ENCODE data around the gene ZNF791. TPM values are rescaled to one million over a fixed set of nuclear protein-coding genes. Genes with fewer than 3 reads are reported as not detected.
A peak's percentile ranks its signal among the peaks of the same experiment; 100 is the strongest.
"Not testable (repeated sequence)": the region's sequence is repeated elsewhere in the genome, so short reads cannot be mapped to it uniquely, and the experiment has no call there.

Gene ZNF791
- polyA plus RNA-seq (2012; ENCODE audit: missing spikeins) = 14.6 TPM

DNA sequence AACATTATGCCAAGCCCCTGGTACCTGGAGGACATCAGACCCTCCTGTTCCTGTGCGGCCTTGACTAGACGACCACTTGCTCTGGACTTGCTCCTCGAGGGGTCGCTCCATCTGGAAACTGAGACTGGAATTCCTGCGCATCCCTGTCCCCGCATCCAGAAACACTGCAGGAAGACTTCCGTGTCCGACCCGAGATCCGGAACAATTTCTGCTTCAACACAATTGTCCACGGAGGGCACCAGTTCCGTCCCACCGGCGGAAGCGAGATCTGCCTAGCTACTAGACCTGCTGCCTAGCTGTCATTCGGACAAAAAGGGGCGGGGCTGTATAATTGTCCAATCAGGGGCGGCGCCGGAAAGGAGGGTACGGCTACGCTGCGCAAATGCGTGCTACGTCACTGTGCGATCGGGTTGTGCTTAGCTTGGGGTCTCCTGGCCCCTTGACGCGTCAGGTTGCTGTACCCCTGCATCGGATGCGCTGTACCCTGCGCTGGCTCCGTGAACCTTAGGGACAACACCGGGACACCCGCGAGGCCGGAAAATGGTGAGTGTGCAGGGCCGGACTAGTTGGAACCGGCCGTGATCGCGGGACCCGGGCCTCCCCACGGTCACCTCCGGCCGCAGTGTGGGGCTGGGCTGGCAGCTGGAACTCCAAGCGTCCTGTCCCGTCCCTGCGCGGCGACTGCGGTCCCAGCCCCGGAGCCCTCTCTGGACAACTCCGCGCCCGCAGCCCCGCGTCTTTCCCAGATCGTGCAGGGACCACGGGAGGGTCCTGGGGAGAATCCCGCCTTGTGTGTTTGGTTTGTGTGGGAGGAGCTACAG lies at the start of gene ZNF791, which contains the start of gene ZNF490:
ZNF791 (plus strand) TSS at position 381 of the 821 bp plus-strand sequence; CDS start at position 541, 160 bp downstream.
ZNF490 (minus strand) TSS at position 274 of the 821 bp plus-strand sequence; CDS start at position 141, 133 bp downstream.
- DNase-seq (ENCODE audit: insufficient read length) (peak; percentile 85), FAIRE-seq (peak; percentile 99)
- TF ChIP-seq POLR2A (IDR thresholded peaks at IDR 0.05; ENCODE audit: low read depth, low read length) (peak; percentile 94), TAF1 (IDR thresholded peaks at IDR 0.05; ENCODE audit: borderline replicate concordance, low read depth, low read length) (peak; percentile 80), POLR2AphosphoS5 (IDR thresholded peaks at IDR 0.05; ENCODE audit: low read depth, low read length) (peak; percentile 92)

DNA sequence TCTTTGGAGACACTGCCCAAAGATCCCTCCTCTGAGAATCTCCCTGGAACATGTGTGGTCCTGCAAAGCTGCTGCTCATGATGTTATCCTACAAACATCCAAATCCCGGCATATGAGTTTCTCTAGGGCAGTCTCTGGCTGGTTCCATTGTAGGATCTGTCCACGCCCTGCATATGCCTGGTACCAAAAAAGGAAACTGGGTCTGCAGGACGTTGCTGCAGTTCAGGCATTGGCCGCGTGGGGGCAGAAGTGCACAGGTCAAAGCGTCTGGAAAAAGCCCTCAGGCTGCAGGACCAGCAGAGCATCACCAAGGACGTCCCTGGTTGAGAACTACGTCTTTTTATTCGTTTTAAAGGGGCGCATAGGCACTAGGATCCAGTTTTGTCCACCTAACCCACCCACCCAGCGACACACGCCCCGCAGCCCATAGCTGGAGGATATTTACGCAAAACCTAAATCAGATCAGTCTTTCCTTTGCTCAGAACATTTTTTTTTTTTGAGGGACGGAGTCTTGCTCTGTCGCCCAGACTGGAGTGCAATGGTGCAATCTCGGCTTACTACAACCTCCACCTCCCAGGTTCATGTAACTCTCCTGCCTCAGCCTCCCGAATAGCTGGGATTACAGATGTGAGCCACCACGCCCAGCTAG lies 46.6 kb upstream of the ZNF791 start:
- peak; percentile 88 for FAIRE-seq
- DNase-seq (ENCODE audit: insufficient read length) = peak; percentile 86
- no peak for TF ChIP-seq POLR2A (IDR thresholded peaks at IDR 0.05; ENCODE audit: low read depth, low read length)
- TF ChIP-seq TAF1 (IDR thresholded peaks at IDR 0.05; ENCODE audit: borderline replicate concordance, low read depth, low read length) = no peak
- TF ChIP-seq POLR2AphosphoS5 (IDR thresholded peaks at IDR 0.05; ENCODE audit: low read depth, low read length) = no peak

DNA sequence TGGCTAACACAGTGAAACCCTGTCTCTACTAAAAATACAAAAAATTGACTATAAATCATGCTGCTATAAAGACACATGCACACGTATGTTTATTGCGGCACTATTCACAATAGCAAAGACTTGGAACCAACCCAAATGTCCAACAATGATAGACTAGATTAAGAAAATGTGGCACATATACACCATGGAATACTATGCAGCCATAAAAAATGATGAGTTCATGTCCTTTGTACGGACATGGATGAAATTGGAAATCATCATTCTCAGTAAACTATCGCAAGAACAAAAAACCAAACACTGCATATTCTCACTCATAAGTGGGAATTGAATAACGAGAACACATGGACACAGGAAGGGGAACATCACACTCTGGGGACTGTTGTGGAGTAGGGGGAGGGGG lies 44.3 kb upstream of the ZNF791 start:
- DNase-seq (ENCODE audit: insufficient read length); FAIRE-seq: not testable (repeated sequence)

DNA sequence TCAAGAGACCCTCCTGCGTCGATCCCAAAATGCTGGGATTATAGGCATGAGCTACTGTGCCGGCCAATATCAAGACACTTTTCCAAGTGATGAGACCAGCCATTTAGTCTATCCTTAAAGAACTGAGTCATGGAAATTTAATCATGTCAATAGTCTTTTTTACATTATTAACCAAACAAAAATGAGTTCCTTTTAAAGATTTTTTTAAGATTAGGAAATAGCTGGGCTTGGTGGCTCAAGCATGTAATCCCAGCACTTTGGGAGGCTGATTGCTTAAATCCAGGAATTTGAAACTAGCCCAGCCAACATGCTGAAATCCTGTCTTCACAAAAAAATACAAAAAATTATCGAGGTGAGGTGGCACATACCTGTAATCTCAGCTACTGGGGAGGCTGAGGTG lies 42.8 kb upstream of the ZNF791 start:
- no peak for TF ChIP-seq POLR2A (IDR thresholded peaks at IDR 0.05; ENCODE audit: low read depth, low read length)
- no peak for TF ChIP-seq TAF1 (IDR thresholded peaks at IDR 0.05; ENCODE audit: borderline replicate concordance, low read depth, low read length)
- no peak for TF ChIP-seq POLR2AphosphoS5 (IDR thresholded peaks at IDR 0.05; ENCODE audit: low read depth, low read length)
- FAIRE-seq = no peak

DNA sequence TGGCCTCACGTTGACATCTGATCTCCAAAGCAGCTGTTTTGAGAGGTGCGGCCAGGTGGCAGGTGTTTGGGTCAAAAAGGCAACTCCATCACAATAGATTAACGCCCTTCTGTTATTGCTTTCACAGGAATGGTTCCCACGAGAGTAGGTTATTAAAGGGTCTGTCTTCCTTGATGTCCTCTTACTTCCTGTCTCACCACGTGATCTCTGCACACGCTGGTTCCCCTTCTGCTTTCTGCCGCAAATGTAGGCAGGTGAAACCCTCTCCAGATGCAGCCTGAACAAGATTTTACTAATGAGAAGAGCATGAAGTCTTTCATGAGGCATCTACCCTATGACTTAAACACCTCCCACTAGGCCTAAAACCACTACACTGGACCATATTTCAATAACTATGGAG lies 36.7 kb upstream of the ZNF791 start:
- TF ChIP-seq POLR2A (IDR thresholded peaks at IDR 0.05; ENCODE audit: low read depth, low read length) (no peak), TAF1 (IDR thresholded peaks at IDR 0.05; ENCODE audit: borderline replicate concordance, low read depth, low read length) (no peak), POLR2AphosphoS5 (IDR thresholded peaks at IDR 0.05; ENCODE audit: low read depth, low read length) (no peak)
- FAIRE-seq (peak; percentile 90), DNase-seq (ENCODE audit: insufficient read length) (no peak)

More for the DNA sequence above, 42.8 kb upstream of the ZNF791 start:
- no peak for DNase-seq (ENCODE audit: insufficient read length)

DNA sequence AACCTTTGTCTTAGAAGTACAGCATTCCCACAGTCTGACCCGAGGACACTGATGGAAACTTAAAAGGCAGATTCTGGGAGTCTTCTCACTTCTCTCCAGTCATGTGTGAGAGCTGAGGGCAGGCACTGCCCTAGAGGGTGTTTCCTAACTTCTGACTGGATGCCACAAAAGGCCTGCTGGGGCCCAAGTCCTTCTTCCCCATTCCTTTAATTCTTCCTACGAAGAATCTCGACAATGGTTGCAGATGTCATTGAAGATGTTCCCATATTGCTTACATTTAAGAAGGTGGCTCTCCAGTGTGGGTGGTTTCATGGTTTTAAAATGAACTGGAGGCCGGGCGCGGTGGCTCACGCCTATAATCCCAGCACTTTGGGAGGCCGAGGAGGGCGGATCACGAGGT lies 32.1 kb upstream of the ZNF791 start:
- no peak for DNase-seq (ENCODE audit: insufficient read length)
- no peak for FAIRE-seq
- TF ChIP-seq TAF1 (IDR thresholded peaks at IDR 0.05; ENCODE audit: borderline replicate concordance, low read depth, low read length) = no peak
- TF ChIP-seq POLR2A (IDR thresholded peaks at IDR 0.05; ENCODE audit: low read depth, low read length) = no peak
- no peak for TF ChIP-seq POLR2AphosphoS5 (IDR thresholded peaks at IDR 0.05; ENCODE audit: low read depth, low read length)

DNA sequence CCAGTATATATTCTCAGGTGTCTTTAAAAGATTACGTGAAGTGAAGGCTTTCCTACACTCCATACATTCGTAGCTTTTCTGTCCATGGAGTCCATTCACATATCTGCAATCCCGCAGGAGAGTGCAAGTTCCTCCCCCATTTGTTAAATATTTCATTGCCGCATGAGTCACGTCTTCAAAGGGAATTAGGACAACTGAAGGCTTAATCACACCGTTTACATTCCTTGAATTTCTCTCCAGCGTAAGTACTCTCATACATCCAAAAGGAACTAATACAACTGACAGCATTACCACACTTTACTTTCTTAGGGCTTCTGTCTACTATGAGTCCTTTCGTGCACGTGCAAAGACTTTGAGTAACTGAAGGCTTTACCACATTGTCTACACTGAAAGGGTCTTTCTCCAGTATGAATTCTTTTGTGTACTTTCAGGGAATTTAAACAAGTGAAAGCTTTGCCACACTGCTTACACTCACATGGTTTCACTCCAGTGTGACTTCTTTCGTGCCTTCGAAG lies 30.5 kb upstream of the ZNF791 start:
- TF ChIP-seq TAF1 (IDR thresholded peaks at IDR 0.05; ENCODE audit: borderline replicate concordance, low read depth, low read length) = no peak
- TF ChIP-seq POLR2AphosphoS5 (IDR thresholded peaks at IDR 0.05; ENCODE audit: low read depth, low read length) = no peak
- peak; percentile 54 for FAIRE-seq

DNA sequence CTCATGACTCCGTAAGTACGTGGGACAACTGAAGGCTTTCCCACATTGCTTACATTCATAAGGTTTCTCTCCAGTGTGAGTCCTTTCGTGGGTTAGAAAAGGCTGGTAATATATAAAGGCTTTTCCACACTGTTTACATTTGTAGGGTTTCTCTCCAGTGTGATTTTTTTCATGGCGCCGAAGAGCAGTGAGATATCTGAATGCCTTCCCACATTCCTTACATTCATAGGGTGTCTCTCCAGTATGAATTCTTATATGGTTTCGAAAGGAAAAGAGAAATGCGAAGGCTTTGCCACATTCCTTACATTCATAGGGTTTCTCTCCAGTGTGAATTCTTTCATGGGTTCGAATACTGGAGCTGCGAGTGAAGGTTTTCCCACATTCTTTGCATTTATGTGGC lies 29.6 kb upstream of the ZNF791 start:
- FAIRE-seq = no peak
- DNase-seq (ENCODE audit: insufficient read length) = no peak
- TF ChIP-seq POLR2A (IDR thresholded peaks at IDR 0.05; ENCODE audit: low read depth, low read length) (no peak), TAF1 (IDR thresholded peaks at IDR 0.05; ENCODE audit: borderline replicate concordance, low read depth, low read length) (no peak), POLR2AphosphoS5 (IDR thresholded peaks at IDR 0.05; ENCODE audit: low read depth, low read length) (no peak)

More for the DNA sequence above, 30.5 kb upstream of the ZNF791 start:
- no peak for DNase-seq (ENCODE audit: insufficient read length)

DNA sequence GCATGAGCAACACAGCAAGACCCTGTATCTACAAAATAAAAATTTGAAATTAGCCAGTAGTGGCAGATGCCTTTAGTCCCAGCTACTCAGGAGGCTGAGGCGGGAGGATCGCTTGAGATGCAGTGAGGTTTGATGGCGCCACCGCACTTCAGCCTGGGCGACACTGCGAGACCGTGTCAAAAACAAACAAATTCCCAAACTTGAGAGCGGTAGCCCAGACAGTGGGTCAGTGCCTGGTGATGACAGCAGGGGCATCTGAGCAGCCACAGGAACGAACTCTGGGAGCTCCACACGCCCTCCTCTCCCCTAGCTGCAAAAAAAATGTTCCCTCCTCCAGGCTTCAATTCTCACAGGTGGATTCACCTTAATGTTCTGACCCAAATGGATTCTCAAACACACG lies 14.2 kb upstream of the ZNF791 start:
- no peak for FAIRE-seq
- no peak for DNase-seq (ENCODE audit: insufficient read length)
- no peak for TF ChIP-seq POLR2A (IDR thresholded peaks at IDR 0.05; ENCODE audit: low read depth, low read length)

DNA sequence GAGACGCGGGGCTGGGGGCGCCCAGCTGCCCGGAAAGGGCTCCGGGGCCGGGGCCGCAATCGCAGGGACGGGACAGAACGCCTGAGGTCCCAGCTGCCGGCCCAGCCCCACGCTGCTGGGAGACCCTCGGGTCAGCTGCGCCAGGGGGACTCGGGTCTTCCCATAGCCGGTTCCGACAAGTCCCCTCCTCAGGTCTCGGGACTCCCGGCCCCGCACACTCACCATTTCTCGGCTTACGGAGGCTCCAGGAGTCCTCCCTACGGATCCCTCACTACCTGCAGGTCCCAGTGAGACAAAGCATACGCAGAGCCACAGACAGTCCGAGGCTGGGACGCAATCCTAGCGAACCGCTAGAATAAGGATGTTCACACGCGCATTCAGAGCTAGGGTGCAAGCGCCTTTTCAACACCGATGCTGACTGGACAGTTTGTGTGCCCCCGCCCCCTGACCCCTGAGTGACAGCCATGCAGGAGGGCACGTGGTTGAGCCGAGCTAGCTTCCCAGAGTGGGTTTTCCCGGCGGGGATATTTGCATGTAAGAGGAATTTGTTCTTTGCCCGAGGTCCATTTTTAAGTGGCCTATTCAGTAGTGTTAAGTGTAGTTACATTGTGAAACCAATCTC lies 13.7 kb upstream of the ZNF791 start:
- no peak for DNase-seq (ENCODE audit: insufficient read length)
- TF ChIP-seq POLR2A (IDR thresholded peaks at IDR 0.05; ENCODE audit: low read depth, low read length) = no peak
- TF ChIP-seq TAF1 (IDR thresholded peaks at IDR 0.05; ENCODE audit: borderline replicate concordance, low read depth, low read length) = no peak
- TF ChIP-seq POLR2AphosphoS5 (IDR thresholded peaks at IDR 0.05; ENCODE audit: low read depth, low read length) = no peak

DNA sequence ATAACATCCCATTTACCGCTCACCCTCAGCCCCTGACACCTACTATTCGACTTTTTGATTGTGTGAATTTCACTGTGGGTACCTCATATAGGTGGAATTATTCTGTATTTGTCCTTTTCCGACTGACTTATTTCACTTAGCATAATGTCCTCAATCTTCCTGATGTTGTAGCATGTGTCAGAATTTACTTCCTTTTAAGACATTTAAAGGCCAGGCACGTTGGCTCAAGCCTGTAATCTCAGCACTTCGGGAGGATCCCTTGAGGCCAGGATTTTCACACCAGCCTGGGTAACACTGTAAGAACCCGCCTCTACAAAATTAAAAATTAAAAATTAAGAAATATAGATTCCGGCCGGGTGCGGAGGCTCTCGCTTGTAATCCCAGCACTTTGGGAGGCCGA lies 13.1 kb upstream of the ZNF791 start:
- no peak for TF ChIP-seq POLR2A (IDR thresholded peaks at IDR 0.05; ENCODE audit: low read depth, low read length)
- no peak for TF ChIP-seq POLR2AphosphoS5 (IDR thresholded peaks at IDR 0.05; ENCODE audit: low read depth, low read length)
- DNase-seq (ENCODE audit: insufficient read length) = no peak
- FAIRE-seq = no peak

More for the DNA sequence above, 13.7 kb upstream of the ZNF791 start:
- no peak for FAIRE-seq
